ENCODE measurements around the gene SLIT3. TPM values are rescaled to one million over a fixed set of nuclear protein-coding genes. Genes with fewer than 3 reads are reported as not detected.

SLIT3 gene
- total RNA-seq, 1 experiment from 2014 or later, result 0.44 TPM

DNA sequence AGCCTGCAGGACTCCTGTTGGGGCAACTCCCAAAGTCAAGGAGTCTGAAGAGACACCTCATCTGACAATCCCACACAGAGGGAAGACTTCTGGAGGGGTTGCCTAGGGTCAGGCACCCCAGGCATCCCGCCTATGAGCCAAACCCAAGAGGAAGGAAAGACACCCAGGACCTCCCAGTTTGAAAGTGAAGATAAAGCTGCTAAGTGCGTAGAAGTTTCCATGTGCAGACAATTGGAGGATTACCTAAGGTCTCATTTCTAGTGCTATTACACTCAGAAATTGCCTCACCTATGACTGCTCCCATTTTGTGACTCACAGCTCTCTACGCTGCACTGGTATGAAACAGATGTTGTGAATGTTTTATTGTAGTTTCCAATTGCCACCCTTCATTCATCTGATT, 322.9 kb downstream of the SLIT3 start:
- H3K9me3 ChIP-seq (ENCODE audit: low read length), result no peaks in the 10 kb centered on the region
- DNase-seq (peak; percentile 62), ATAC-seq (peak; percentile 64)
- no peak overlapping the region for H3K9ac ChIP-seq (ENCODE audit: low read length)
- H4K20me1 ChIP-seq (ENCODE audit: low read length), result no peaks in the 10 kb centered on the region
- intact Hi-C loops (cut with micrococcal nuclease), result no loop called here
- H3K27me3 ChIP-seq (ENCODE audit: low read length), result no peaks in the 10 kb centered on the region
- H3F3A ChIP-seq (ENCODE audit: low read length, unreplicated experiment), result no peaks in the 10 kb centered on the region
- H3K36me3 ChIP-seq (ENCODE audit: low read depth, low read length), result no peaks in the 10 kb centered on the region
- H3K27ac ChIP-seq (ENCODE audit: low read length), result no peak overlapping the region
- H3K79me2 ChIP-seq (ENCODE audit: low read length), result no peaks in the 10 kb centered on the region
- ChIA-PET POLR2A (ENCODE audit: unreplicated experiment) (no interaction called here), CTCF (no interaction called here)
- no peak overlapping the region for H3K4me2 ChIP-seq (ENCODE audit: low read length)
- no peak overlapping the region for H3K4me3 ChIP-seq (ENCODE audit: low read length)
- H3K4me1 ChIP-seq (ENCODE audit: insufficient read depth, low read length), result 0 out of 2 replicates have a peak, but pooled peaks cover 7% of the 10 kb centered on the region
- no peak for TF ChIP-seq EZH2phosphoT487 (IDR thresholded peaks at IDR 0.05; ENCODE audit: borderline replicate concordance, low read length)
- no peaks in the 10 kb centered on the region for H3K9me2 ChIP-seq (replicated peaks; ENCODE audit: low read length)
- no TSS peak for BruUV-seq (replicated peaks)
- no peak overlapping the region for H2AFZ ChIP-seq (ENCODE audit: low read length)

DNA sequence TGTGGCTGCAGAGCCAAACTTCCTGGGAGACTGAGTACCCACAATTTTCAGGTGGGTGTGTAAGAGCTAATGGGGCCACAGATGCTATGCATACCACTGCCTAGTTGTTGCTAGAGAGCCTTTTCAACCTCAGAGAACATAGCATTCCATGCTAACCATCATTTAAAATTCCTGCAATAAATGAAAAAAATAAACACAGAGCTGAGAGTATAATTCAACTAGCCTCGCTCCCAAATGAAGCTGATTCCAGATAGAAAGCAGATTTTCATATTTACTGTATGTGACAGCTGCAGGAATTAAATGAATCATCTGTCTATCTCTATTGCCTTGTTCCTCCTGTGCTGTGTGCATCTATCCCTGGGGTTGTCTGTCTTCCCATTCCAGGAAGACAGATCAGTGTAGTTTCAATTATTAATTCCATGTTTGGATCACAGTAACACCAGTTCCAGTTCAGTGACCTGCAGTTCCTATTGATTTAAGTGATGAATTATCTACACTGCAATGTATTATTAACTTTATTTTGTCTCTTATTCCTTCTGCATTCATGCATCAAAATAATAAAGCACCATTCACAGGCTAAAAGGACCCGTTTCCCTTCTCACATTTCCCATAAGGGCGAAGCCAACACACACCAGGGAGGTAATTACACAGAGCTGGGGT, 324.5 kb downstream of the SLIT3 start:
- H3F3A ChIP-seq (ENCODE audit: low read length, unreplicated experiment), result no peaks in the 10 kb centered on the region
- H3K27me3 ChIP-seq (ENCODE audit: low read length), result peaks cover 2% of the 10 kb centered on the region; the same call in 1 of the 2 replicates
- no peaks in the 10 kb centered on the region for H3K9me3 ChIP-seq (ENCODE audit: low read length)
- H3K27ac ChIP-seq (ENCODE audit: low read length), result no peak overlapping the region
- ChIA-PET POLR2A (ENCODE audit: unreplicated experiment) (no interaction called here), CTCF (interaction anchor here (0.6 kb wide), 1 partner anchor 281 kb away, joined by 7 read pairs; no protein-coding TSS in a partner anchor)
- no peak overlapping the region for H3K4me3 ChIP-seq (ENCODE audit: low read length)
- TF ChIP-seq EZH2phosphoT487 (IDR thresholded peaks at IDR 0.05; ENCODE audit: borderline replicate concordance, low read length) (no peak), CTCF (conservative IDR thresholded peaks at IDR 0.05; ENCODE audit: low read depth, low read length) (no peak), EZH2 (IDR thresholded peaks at IDR 0.05; ENCODE audit: low read length, unreplicated experiment) (no peak)
- no peaks in the 10 kb centered on the region for H3K9me2 ChIP-seq (replicated peaks; ENCODE audit: low read length)
- no peaks in the 10 kb centered on the region for H3K79me2 ChIP-seq (ENCODE audit: low read length)
- DNase-seq, result no peak
- intact Hi-C loops (cut with micrococcal nuclease), result no loop called here
- no peak overlapping the region for H3K9ac ChIP-seq (ENCODE audit: low read length)
- no peaks in the 10 kb centered on the region for H4K20me1 ChIP-seq (ENCODE audit: low read length)
- no TSS peak for BruUV-seq (replicated peaks)
- no peak overlapping the region for H2AFZ ChIP-seq (ENCODE audit: low read length)
- ATAC-seq, result no peak
- H3K4me1 ChIP-seq (ENCODE audit: insufficient read depth, low read length), result 0 out of 2 replicates have a peak, but pooled peaks cover 7% of the 10 kb centered on the region
- H3K4me2 ChIP-seq (ENCODE audit: low read length), result no peak overlapping the region
- H3K36me3 ChIP-seq (ENCODE audit: low read depth, low read length), result no peaks in the 10 kb centered on the region

- Histone ChIP-seq H3K4me2 (ENCODE audit: low read length) (no peak overlapping the region), H2AFZ (ENCODE audit: low read length) (no peak overlapping the region), H3K36me3 (ENCODE audit: low read depth, low read length) (no peaks in the 10 kb centered on the region), H3K27me3 (ENCODE audit: low read length) (peaks cover 2% of the 10 kb centered on the region; the same call in 1 of the 2 replicates), H3K9ac (ENCODE audit: low read length) (no peak overlapping the region), H3K9me2 (replicated peaks; ENCODE audit: low read length) (no peaks in the 10 kb centered on the region), H4K20me1 (ENCODE audit: low read length) (no peaks in the 10 kb centered on the region), H3K27ac (ENCODE audit: low read length) (no peak overlapping the region), H3K79me2 (ENCODE audit: low read length) (no peaks in the 10 kb centered on the region), H3K4me3 (ENCODE audit: low read length) (no peak overlapping the region), H3K9me3 (ENCODE audit: low read length) (no peaks in the 10 kb centered on the region), H3F3A (ENCODE audit: low read length, unreplicated experiment) (no peaks in the 10 kb centered on the region), H3K4me1 (ENCODE audit: insufficient read depth, low read length) (0 out of 2 replicates have a peak, but pooled peaks cover 7% of the 10 kb centered on the region)
- intact Hi-C loops (cut with micrococcal nuclease), result no loop called here
- TF ChIP-seq EZH2 (IDR thresholded peaks at IDR 0.05; ENCODE audit: low read length, unreplicated experiment), result no peak
- TF ChIP-seq CTCF (conservative IDR thresholded peaks at IDR 0.05; ENCODE audit: low read depth, low read length), result no peak
- no peak for TF ChIP-seq EZH2phosphoT487 (IDR thresholded peaks at IDR 0.05; ENCODE audit: borderline replicate concordance, low read length)
- ChIA-PET POLR2A (ENCODE audit: unreplicated experiment) (no interaction called here), CTCF (no interaction called here)
- no peak for DNase-seq
- ATAC-seq, result no peak
- BruUV-seq (replicated peaks), result no TSS peak
Observed at GRCh38 chr5:168975331-168975730, 325.6 kb downstream of the SLIT3 start.

All from PC-3 (cell line).